IPS DF 6.9 (cell line): ENCODE data around the gene GFOD1.

Experiments used
- DNase-seq: peaks from one replicate; pipeline ENCODE4 v3.0.0-alpha.2; 2013; ENCODE audit warnings: low read depth, low spot score
- H3K27ac ChIP-seq: one replicate; pipeline ENCODE4 v1.5.1; 2013; ENCODE audit warnings: low read length, control low read depth
- H3K27me3 ChIP-seq: 2 replicates; pipeline ENCODE4 v1.6.1; 2013; ENCODE audit warnings: mild to moderate bottlenecking, low read length; ENCODE audit not compliant: control insufficient read depth, insufficient read depth
- H3K36me3 ChIP-seq: 2 replicates; pipeline ENCODE4 v1.6.1; 2013; ENCODE audit warnings: low read length; ENCODE audit not compliant: control insufficient read depth, insufficient read depth
- H3K4me1 ChIP-seq: 2 replicates; pipeline ENCODE4 v1.6.1; 2013; ENCODE audit warnings: low read length; ENCODE audit not compliant: control insufficient read depth, insufficient read depth
- H3K4me3 ChIP-seq: 2 replicates; pipeline ENCODE4 v1.5.1; 2013; ENCODE audit warnings: mild to moderate bottlenecking, low read length
- H3K9me3 ChIP-seq: 2 replicates; pipeline ENCODE4 v1.6.1; 2013; ENCODE audit warnings: low read length, inconsistent platforms; ENCODE audit not compliant: control insufficient read depth, insufficient read depth
- WGBS: extraction: QIAGEN DNeasy Blood & Tissue Kit; methylation state at CpG from one replicate; pipeline ENCODE4 v1.1.7; 2013; ENCODE audit warnings: mixed read lengths, missing lambda C conversion rate; ENCODE audit not compliant: insufficient read length, insufficient coverage; 5-methylcytosine and 5-hydroxymethylcytosine counted together

GFOD1 gene

GRCh38 chr6:13474360-13474759, 13.0 kb downstream of the GFOD1 start:
- DNase-seq = no peak
- Histone ChIP-seq H3K27ac (no peak overlapping the region), H3K4me1 (peaks cover 4% of the 10 kb centered on the region), H3K4me3 (no peak overlapping the region), H3K27me3 (no peaks in the 10 kb centered on the region), H3K9me3 (no peaks in the 10 kb centered on the region), H3K36me3 (no peaks in the 10 kb centered on the region)
- no CpG with 5 or more reads among the region's 3 CpGs for WGBS

DNA sequence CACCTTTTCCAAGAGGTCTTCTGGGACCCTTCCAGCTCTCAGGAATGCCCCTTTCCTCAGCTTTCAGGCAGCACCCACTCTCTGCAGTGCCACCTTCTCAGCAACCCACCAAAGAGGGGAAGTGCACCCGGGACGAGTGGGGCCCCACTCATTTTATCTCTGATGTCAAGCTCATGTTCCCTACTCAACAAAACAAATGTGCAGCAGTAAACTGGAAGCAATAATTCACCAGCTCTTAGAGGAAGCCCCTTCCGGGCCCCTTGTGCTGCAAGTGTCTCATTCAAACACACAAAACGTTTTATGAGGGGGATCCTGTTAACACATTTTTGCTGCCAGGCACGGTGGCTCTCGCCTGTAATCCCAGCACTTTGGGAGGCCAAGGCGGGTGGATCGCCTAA, 13.6 kb downstream of the GFOD1 start:
- no CpG with 5 or more reads among the region's 8 CpGs for WGBS
- no peak overlapping the region for H3K27ac ChIP-seq
- H3K4me1 ChIP-seq = peaks cover 4% of the 10 kb centered on the region

GRCh38 chr6:13472976-13473767, 14.2 kb downstream of the GFOD1 start:
- peaks cover 4% of the 10 kb centered on the region for H3K4me1 ChIP-seq
- H3K27me3 ChIP-seq = no peaks in the 10 kb centered on the region
- no peak overlapping the region for H3K27ac ChIP-seq
- DNase-seq = no peak
- WGBS = no CpG with 5 or more reads among the region's 5 CpGs
- H3K4me3 ChIP-seq = no peak overlapping the region
- no peaks in the 10 kb centered on the region for H3K36me3 ChIP-seq
- H3K9me3 ChIP-seq = no peaks in the 10 kb centered on the region

More for the DNA sequence above, 13.6 kb downstream of the GFOD1 start:
- no peaks in the 10 kb centered on the region for H3K36me3 ChIP-seq
- no peak for DNase-seq
- no peaks in the 10 kb centered on the region for H3K9me3 ChIP-seq
- H3K4me3 ChIP-seq = no peak overlapping the region
- no peaks in the 10 kb centered on the region for H3K27me3 ChIP-seq

DNA sequence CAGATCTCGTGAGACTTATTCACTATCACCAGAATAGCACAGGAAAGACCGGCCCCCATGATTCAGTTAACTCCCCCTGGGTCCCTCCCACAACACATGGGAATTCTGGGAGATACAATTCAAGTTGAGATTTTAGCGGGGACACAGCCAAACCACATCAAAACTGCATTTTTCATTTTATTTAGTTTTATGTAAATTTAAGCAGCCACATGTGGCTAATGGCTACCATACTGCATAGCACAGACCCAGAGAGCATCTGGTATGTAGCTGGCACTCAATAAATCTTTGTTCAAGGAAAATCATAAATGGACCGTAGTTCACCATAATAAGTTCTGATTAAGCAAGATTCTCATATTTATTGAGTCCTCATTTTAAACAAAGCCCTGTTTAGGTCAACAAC, 15.3 kb downstream of the GFOD1 start:
- H3K9me3 ChIP-seq = no peaks in the 10 kb centered on the region
- peaks cover 4% of the 10 kb centered on the region for H3K4me1 ChIP-seq
- no peak for DNase-seq
- H3K27me3 ChIP-seq = no peaks in the 10 kb centered on the region
- no peak overlapping the region for H3K4me3 ChIP-seq
- no CpG with 5 or more reads among the region's 4 CpGs for WGBS
- no peak overlapping the region for H3K27ac ChIP-seq
- H3K36me3 ChIP-seq = no peaks in the 10 kb centered on the region

GRCh38 chr6:13471184-13471583, 16.2 kb downstream of the GFOD1 start:
- H3K4me1 ChIP-seq = peaks cover 4% of the 10 kb centered on the region
- no peaks in the 10 kb centered on the region for H3K27me3 ChIP-seq
- WGBS = no CpG with 5 or more reads among the region's 4 CpGs
- no peak for DNase-seq
- H3K27ac ChIP-seq = no peak overlapping the region
- H3K4me3 ChIP-seq = no peak overlapping the region
- H3K36me3 ChIP-seq = no peaks in the 10 kb centered on the region
- no peaks in the 10 kb centered on the region for H3K9me3 ChIP-seq

GRCh38 chr6:13470238-13471140, 16.9 kb downstream of the GFOD1 start:
- H3K9me3 ChIP-seq = no peaks in the 10 kb centered on the region
- H3K27ac ChIP-seq = no peak overlapping the region
- H3K27me3 ChIP-seq = no peaks in the 10 kb centered on the region
- peaks cover 4% of the 10 kb centered on the region for H3K4me1 ChIP-seq
- DNase-seq = no peak
- H3K36me3 ChIP-seq = no peaks in the 10 kb centered on the region
- WGBS = no CpG with 5 or more reads among the region's 10 CpGs
- no peak overlapping the region for H3K4me3 ChIP-seq

DNA sequence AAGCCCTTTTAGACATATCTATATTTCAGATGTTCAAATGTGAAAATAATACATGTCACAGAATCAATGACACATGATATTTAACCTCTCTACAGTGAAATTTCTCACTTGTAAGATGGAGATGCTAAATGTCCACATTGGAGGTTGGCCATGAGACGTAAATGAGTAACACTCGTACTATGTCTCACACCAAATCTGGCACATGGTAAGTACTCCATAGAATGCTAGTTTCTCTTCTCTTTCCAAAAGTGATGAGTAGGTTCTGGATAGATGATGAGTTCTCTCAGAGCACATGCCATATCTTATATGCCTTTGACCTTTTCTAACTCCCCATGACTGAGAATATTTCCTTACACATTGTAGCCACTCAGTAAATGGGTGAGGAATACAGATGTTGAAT, 17.7 kb downstream of the GFOD1 start:
- no CpG with 5 or more reads among the region's 2 CpGs for WGBS
- no peaks in the 10 kb centered on the region for H3K9me3 ChIP-seq
- no peak overlapping the region for H3K27ac ChIP-seq
- no peak for DNase-seq
- H3K27me3 ChIP-seq = no peaks in the 10 kb centered on the region
- no peaks in the 10 kb centered on the region for H3K36me3 ChIP-seq
- no peak overlapping the region for H3K4me3 ChIP-seq
- peaks cover 5% of the 10 kb centered on the region for H3K4me1 ChIP-seq

GRCh38 chr6:13468839-13469238, 18.6 kb downstream of the GFOD1 start:
- DNase-seq = no peak
- no CpG with 5 or more reads among the region's 1 CpG for WGBS
- Histone ChIP-seq H3K36me3 (no peaks in the 10 kb centered on the region), H3K4me3 (no peak overlapping the region), H3K9me3 (no peaks in the 10 kb centered on the region), H3K27me3 (no peaks in the 10 kb centered on the region), H3K27ac (no peak overlapping the region), H3K4me1 (peaks cover 5% of the 10 kb centered on the region)

GRCh38 chr6:13467216-13467600, 20.2 kb downstream of the GFOD1 start:
- H3K4me1 ChIP-seq = peaks cover 10% of the 10 kb centered on the region
- no peaks in the 10 kb centered on the region for H3K36me3 ChIP-seq
- DNase-seq = no peak
- no peak overlapping the region for H3K27ac ChIP-seq
- H3K27me3 ChIP-seq = no peaks in the 10 kb centered on the region
- WGBS = no CpG with 5 or more reads among the region's 3 CpGs
- H3K4me3 ChIP-seq = no peak overlapping the region
- H3K9me3 ChIP-seq = no peaks in the 10 kb centered on the region

- H3K27me3 ChIP-seq = no peaks in the 10 kb centered on the region
- H3K4me3 ChIP-seq = no peak overlapping the region
- H3K27ac ChIP-seq = no peak overlapping the region
- H3K9me3 ChIP-seq = no peaks in the 10 kb centered on the region
- peaks cover 12% of the 10 kb centered on the region for H3K4me1 ChIP-seq
- WGBS = no CpG with 5 or more reads among the region's 6 CpGs
- no peak for DNase-seq
- H3K36me3 ChIP-seq = no peaks in the 10 kb centered on the region
Measured at GRCh38 chr6:13466304-13467215, 20.8 kb downstream of the GFOD1 start.
